GM12872 (cell line): Measurements from ENCODE around the gene EPB41.

Experiments
- TF ChIP-seq, protein P1 (sequence below): IDR thresholded peaks from 3 replicates; pipeline ENCODE4 v1.5.1; 2011; ENCODE audit warnings: low read depth, mild to moderate bottlenecking, low read length, moderate library complexity; ENCODE audit not compliant: insufficient read depth

EPB41 gene

DNA sequence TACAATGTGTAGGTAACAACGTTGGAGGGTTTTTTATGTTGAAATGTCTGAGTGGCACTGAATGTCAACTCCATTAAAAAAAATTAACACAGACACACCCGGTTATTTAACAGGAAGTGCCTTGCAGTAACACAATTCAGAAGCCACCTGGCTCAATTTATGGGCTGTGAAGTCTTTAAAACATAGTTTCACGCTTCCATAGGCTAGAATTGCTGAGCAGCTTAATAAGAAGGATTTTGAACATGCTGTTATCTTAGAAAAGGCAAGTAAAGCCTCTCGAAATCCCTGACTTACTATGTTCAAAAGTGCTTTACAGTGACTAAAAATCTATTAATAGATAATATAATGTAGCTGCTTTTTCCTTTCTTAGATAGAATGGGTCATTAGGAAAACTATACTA is 247.7 kb downstream of the EPB41 start:
- TF ChIP-seq, protein P1, sequence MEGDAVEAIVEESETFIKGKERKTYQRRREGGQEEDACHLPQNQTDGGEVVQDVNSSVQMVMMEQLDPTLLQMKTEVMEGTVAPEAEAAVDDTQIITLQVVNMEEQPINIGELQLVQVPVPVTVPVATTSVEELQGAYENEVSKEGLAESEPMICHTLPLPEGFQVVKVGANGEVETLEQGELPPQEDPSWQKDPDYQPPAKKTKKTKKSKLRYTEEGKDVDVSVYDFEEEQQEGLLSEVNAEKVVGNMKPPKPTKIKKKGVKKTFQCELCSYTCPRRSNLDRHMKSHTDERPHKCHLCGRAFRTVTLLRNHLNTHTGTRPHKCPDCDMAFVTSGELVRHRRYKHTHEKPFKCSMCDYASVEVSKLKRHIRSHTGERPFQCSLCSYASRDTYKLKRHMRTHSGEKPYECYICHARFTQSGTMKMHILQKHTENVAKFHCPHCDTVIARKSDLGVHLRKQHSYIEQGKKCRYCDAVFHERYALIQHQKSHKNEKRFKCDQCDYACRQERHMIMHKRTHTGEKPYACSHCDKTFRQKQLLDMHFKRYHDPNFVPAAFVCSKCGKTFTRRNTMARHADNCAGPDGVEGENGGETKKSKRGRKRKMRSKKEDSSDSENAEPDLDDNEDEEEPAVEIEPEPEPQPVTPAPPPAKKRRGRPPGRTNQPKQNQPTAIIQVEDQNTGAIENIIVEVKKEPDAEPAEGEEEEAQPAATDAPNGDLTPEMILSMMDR = no peak

DNA sequence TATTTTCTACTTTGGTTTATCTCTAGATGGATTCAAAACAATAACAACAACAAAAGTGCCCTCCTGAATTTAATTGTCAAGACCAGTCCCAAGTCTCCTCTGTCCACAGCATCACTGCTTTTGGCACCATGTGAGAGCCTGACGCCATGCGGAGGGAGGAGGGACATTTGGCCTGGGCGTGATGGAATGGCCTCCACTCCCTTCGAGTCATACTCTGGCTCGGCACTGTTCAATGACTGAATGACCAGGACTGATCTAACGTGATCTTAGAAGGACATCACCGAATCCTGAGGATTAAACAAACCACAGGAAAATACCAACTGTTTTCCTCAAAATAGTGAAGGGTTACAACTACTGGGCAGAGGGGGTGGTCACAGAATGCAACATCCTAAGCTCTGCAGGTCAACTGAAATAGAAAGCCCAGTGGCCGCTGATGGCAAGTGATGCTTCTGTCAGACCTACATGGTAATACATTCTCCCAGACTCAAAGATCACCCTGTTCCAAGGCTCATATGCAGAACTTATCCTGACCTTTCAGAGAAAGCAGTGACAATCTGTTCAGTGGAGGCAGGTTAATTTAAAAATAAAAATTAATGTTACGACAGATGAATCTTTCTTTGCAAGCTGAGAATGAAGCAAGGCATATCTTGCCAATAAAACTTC is 248.2 kb downstream of the EPB41 start:
- TF ChIP-seq, protein P1 = no peak

DNA sequence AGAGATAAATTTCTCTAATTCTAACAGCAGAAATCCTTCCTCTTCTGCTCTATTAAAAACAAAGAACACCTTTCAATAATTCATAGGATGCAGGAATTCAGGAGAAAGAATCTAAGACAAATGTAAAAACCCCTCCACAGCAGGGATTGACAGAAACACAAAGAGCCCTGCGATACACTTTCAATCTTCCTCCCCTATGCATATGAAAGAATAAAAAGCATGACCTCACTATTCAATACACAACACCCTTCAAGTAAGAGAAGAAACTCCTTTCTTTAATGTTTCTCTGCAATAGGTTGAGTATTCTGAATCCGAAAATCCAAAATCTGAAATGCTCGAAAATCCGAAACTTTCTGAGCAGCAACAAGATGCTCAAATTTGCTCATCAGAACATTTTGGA is 250.2 kb downstream of the EPB41 start:
- TF ChIP-seq, protein P1 = no peak

DNA sequence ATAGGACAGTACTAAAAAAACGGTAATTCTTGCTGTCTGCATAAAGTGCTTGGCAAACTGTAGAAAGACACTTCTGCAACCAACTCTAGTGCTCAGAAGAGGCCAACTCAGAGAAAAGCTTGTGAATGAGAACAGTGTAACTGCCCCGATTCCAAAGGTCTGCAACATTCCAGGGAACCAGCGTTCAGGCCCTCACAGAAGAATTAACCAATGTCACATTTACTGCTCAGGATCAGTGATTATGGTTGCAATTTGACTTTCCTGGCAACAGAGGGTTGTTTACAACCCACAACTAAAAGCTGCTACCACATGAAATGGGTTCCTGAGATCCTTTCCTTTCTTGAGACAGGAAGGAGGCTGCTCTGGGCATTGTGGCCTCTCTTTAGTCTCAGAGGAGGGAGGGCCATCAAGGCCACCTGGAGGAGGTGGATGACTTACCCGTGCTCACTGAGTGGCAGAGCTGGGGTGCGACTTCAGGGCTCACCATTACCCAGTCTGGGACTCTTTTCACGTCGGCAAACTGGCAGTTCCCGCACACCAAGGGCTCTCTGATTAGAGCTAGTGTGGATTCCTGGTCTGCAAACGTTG is 252.0 kb downstream of the EPB41 start:
- TF ChIP-seq, protein P1 = no peak

DNA sequence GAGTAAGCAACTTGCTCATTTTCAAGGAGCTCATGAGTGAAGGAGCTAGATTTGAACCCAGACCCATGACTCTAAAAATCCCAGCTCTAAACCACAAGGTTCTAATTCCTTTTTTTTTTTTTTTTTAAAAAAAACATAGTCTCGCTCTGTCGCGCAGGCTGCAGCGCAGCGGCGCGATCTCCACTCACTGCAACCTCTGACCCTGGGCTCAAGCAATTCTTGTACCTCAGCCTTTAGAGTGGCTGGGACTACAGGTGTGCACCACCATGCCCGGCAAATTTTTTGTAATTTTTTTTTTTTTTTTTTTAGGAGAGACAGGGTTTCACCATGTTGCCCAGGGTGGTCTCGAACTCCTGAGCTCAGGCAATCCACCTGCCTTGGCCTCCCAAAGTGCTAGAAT is 253.5 kb downstream of the EPB41 start:
- TF ChIP-seq, protein P1 = no peak
